Esophagus squamous epithelium (tissue), 4 donors: Measurements from ENCODE around the gene DPY19L3.

ENCODE experiments used
- CTCF ChIP-seq, 6 experiments: fragments of 450-650 bp in 4 of 6; fragments of 200-600 bp in 2 of 6; sonication (generic) in 2 of 6; IDR thresholded peaks; one replicate each; pipeline ENCODE4 v1.5.1; 2016 to 2019; ENCODE audit warnings: antibody characterized with exemption in 6 of 6, mild to moderate bottlenecking in 4 of 6, moderate library complexity in 4 of 6
- POLR2A ChIP-seq, 4 donors: fragments of 450-650 bp; IDR thresholded peaks; one replicate each; pipeline ENCODE4 v1.6.1; 2017; ENCODE audit warnings: antibody characterized with exemption in 4 of 4, mild to moderate bottlenecking in 4 of 4, moderate library complexity in 3 of 4

DNA sequence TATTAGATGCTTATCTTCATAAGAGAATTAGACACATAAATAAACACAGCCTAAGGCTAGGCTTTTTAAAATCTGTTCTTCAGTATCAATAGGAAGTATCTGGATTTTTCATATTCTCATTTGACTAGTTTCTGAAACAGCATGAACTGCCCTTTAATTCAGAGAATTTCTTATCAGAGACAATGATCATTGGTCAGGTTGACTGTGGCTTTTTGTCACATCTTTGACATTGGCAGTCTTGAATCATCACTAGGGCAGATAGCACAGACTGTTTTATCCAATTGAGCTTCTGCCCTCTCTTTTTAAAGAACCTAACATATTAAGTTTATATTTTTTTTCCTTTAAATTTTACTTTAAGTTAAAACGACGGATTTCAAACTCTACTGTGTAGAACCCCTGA, 59.6 kb downstream of the DPY19L3 start:
- no peak for TF ChIP-seq CTCF (IDR thresholded peaks at IDR 0.05)
- TF ChIP-seq POLR2A (IDR thresholded peaks at IDR 0.05) = no peak
